ENCODE results near the gene SLC13A5.

Gene SLC13A5

DNA sequence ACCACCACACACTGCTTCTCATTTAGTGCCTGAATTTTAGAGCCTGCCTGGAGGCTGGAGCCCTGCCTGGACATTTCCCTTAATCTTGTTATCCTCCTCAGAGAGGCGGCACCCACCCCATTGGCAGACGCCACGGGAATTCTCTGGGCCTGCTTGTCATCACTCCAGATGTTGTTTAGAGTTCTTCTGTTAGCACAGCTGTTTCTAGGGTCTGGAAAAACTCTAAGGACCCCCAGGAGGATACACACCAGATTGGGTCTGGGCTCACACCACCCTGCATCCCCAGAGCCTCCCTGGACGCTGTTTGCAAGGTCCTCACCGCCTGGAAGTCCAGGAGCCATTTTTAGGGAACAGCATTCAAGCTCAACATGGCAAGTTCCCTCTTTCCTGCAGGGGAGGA lies 42.1 kb upstream of the SLC13A5 start:
- peak overlapping the region; percentile 61 to 67 for H3K4me3 ChIP-seq (ENCODE audit: low read depth in 1 of 2, low read length in 1 of 2)
- no peaks in the 10 kb centered on the region for H3K27me3 ChIP-seq
- H3K4me1 ChIP-seq (ENCODE audit: control insufficient read depth in 1 of 2, insufficient read depth in 1 of 2, low read depth in 1 of 2, low read length in 1 of 2), result peaks cover 33 to 40% of the 10 kb centered on the region in 2 experiments
- no peaks in the 10 kb centered on the region for H3K9me3 ChIP-seq
- H3K27ac ChIP-seq, result peak overlapping the region; percentile 79
- TF ChIP-seq, protein P1, sequence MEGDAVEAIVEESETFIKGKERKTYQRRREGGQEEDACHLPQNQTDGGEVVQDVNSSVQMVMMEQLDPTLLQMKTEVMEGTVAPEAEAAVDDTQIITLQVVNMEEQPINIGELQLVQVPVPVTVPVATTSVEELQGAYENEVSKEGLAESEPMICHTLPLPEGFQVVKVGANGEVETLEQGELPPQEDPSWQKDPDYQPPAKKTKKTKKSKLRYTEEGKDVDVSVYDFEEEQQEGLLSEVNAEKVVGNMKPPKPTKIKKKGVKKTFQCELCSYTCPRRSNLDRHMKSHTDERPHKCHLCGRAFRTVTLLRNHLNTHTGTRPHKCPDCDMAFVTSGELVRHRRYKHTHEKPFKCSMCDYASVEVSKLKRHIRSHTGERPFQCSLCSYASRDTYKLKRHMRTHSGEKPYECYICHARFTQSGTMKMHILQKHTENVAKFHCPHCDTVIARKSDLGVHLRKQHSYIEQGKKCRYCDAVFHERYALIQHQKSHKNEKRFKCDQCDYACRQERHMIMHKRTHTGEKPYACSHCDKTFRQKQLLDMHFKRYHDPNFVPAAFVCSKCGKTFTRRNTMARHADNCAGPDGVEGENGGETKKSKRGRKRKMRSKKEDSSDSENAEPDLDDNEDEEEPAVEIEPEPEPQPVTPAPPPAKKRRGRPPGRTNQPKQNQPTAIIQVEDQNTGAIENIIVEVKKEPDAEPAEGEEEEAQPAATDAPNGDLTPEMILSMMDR (IDR thresholded peaks at IDR 0.05), result no peak
- peaks cover 20% of the 10 kb centered on the region for H3K36me3 ChIP-seq

DNA sequence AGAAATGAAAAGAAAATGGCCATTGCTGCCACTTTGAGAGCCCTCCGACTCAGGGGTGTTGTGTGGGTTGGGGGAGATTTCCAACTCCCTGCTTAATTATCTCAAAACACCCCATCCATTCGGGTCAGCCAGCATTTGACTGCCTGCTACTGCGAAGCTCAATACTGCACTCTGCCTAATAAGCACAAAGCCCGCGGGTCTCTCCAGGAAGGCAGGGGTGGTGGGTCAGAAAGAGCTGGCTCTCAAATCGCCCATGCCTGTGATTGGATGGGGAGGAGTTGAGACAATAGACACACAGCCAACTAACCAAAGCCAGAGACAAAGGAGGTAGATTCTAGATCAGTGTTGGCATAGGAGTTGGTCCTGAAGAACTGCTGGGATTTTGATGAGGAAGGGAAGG lies 40.4 kb upstream of the SLC13A5 start:
- Histone ChIP-seq H3K27me3 (no peaks in the 10 kb centered on the region), H3K9me3 (no peaks in the 10 kb centered on the region), H3K4me1 (ENCODE audit: control insufficient read depth in 1 of 2, insufficient read depth in 1 of 2, low read depth in 1 of 2, low read length in 1 of 2) (peaks cover 33 to 40% of the 10 kb centered on the region in 2 experiments), H3K27ac (no peak overlapping the region), H3K36me3 (peaks cover 6% of the 10 kb centered on the region), H3K4me3 (ENCODE audit: low read depth in 1 of 2, low read length in 1 of 2) (no peak overlapping the region)
- TF ChIP-seq, protein P1 (IDR thresholded peaks at IDR 0.05), result no peak

DNA sequence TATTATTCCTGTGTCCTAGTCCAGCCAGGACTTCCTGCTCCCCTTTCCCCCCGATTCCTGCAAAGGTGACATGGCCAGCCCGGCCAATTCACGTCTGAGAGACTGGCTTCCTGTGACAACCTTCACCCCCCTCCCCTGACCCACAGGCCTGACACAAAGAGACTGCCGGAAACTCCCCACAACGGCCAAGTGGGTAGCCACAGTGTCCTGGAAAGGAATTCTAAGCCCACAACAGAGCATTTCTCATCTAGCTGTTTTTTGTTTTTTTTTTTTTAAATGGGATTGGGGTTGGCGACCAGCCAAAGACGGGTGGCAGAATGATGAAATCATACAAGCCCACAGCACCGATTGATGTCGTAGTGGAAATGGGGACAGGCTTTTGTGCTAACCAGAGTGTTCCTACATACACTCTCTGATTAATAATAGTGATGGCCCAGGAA lies 39.9 kb upstream of the SLC13A5 start:
- H3K9me3 ChIP-seq, result no peaks in the 10 kb centered on the region
- H3K4me1 ChIP-seq (ENCODE audit: control insufficient read depth in 1 of 2, insufficient read depth in 1 of 2, low read depth in 1 of 2, low read length in 1 of 2), result peaks cover 33 to 40% of the 10 kb centered on the region in 2 experiments
- H3K27me3 ChIP-seq, result no peaks in the 10 kb centered on the region
- H3K27ac ChIP-seq, result no peak overlapping the region
- TF ChIP-seq, protein P1 (IDR thresholded peaks at IDR 0.05), result no peak
- H3K36me3 ChIP-seq, result peaks cover under 1% of the 10 kb centered on the region
- no peak overlapping the region for H3K4me3 ChIP-seq (ENCODE audit: low read depth in 1 of 2, low read length in 1 of 2)

DNA sequence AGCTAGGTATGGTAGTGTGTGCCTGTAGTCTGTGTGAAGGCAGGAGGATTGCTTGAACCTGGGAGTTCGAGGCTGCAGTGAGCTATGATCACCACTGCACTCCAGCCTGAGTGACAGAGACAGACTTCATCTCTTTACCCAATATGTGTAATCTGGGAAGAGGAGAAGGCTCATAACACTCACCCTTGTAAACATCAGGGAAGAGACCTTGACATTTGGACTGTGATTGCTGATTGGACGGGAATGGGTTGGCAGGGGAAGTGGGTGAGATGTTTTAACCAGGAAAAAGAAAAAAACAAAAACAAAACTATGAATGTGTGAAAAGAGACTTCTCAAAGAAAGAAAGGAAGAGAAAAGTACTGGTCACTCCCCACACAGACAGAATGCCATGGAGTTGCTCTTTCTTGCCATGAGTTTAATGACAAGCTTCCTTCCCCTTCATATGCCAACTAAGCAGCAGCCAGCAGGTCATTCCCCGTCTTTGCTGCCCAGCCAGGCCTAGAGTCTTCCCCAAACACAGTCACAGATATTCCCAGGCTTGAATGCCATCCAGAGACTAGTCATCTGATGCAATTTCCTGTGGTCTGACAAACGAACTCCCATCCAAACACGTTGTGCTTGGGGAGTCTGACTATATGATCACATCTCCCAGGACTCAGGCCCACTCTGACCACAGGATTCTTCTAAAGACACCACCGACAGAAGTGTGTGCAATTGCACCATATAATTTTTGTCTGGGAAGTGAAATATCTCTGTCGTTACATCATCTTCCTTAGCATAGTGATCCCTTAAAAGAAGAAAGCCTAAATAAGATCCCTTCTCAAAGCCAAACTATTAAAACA lies 39.1 kb upstream of the SLC13A5 start:
- H3K27me3 ChIP-seq, result no peaks in the 10 kb centered on the region
- no peak overlapping the region for H3K4me3 ChIP-seq (ENCODE audit: low read depth in 1 of 2, low read length in 1 of 2)
- no peaks in the 10 kb centered on the region for H3K36me3 ChIP-seq
- peak overlapping the region; percentile 16 for H3K27ac ChIP-seq
- TF ChIP-seq, protein P1 (IDR thresholded peaks at IDR 0.05), result no peak
- H3K9me3 ChIP-seq, result no peaks in the 10 kb centered on the region
- peaks cover 31 to 39% of the 10 kb centered on the region in 2 experiments for H3K4me1 ChIP-seq (ENCODE audit: control insufficient read depth in 1 of 2, insufficient read depth in 1 of 2, low read depth in 1 of 2, low read length in 1 of 2)

DNA sequence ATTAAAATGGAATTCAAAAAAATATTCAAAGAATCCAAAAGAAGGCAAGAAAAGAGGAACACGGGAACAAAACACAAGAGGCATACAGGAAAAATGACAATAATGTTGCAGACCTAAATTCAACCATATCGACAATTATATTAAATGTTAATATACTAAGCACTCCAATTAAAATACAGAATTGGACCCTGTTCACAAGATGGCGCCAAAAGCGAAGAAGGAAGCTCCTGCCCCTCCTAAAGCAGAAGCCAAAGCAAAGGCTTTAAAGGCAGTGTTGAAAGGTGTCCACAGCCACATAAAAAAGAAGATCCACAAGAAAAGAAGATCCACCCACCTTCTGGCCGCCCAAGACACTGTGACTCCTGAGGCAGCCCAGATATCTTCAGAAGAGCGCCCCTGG lies 36.4 kb upstream of the SLC13A5 start:
- no peak overlapping the region for H3K27ac ChIP-seq
- TF ChIP-seq, protein P1 (IDR thresholded peaks at IDR 0.05), result no peak
- no peaks in the 10 kb centered on the region for H3K36me3 ChIP-seq
- no peak overlapping the region for H3K4me3 ChIP-seq (ENCODE audit: low read depth in 1 of 2, low read length in 1 of 2)
- peaks cover 14 to 20% of the 10 kb centered on the region in 2 experiments for H3K4me1 ChIP-seq (ENCODE audit: control insufficient read depth in 1 of 2, insufficient read depth in 1 of 2, low read depth in 1 of 2, low read length in 1 of 2)
- peaks cover 10% of the 10 kb centered on the region for H3K27me3 ChIP-seq
- no peaks in the 10 kb centered on the region for H3K9me3 ChIP-seq

All from neutrophil (primary cell).